Central memory CD8-positive, alpha-beta T cell (primary cell): Measurements from ENCODE around the gene ARID3A.
"Not testable (repeated sequence)": the region's sequence is repeated elsewhere in the genome, so short reads cannot be mapped to it uniquely, and the experiment has no call there.

Experiments
- ATAC-seq: fragments of 150-1000 bp; cut with Tn5 transposase; replicated peaks from 2 replicates; pipeline ENCODE4 v1.10.0; 2022; ENCODE audit warnings: mild to moderate bottlenecking, moderate FRiP score, moderate number of reproducible peaks; ENCODE audit not compliant: poor library complexity, severe bottlenecking; ENCODE audit errors: extremely low read depth
- DNase-seq, 2 donors: peaks; one replicate each; pipeline ENCODE4 v3.0.0; 2021; ENCODE audit warnings: low spot score in 2 of 2
- H3K27ac Mint-ChIP-seq: one replicate; pipeline ENCODE4 v1.8.0; 2022; ENCODE audit warnings: low read depth, mild to moderate bottlenecking, moderate library complexity, mixed read lengths
- H3K27me3 Mint-ChIP-seq: one replicate; pipeline ENCODE4 v1.8.0; 2022; ENCODE audit warnings: mixed read lengths
- H3K36me3 Mint-ChIP-seq: one replicate; pipeline ENCODE4 v1.8.0; 2022; ENCODE audit warnings: mild to moderate bottlenecking, moderate library complexity, mixed read lengths; ENCODE audit not compliant: insufficient read depth
- H3K4me1 Mint-ChIP-seq: one replicate; pipeline ENCODE4 v1.8.0; 2022; ENCODE audit warnings: mixed read lengths
- H3K4me3 Mint-ChIP-seq: one replicate; pipeline ENCODE4 v1.8.0; 2022; ENCODE audit warnings: mild to moderate bottlenecking, moderate library complexity, mixed read lengths
- H3K9me3 Mint-ChIP-seq: one replicate; pipeline ENCODE4 v1.8.0; 2022; ENCODE audit warnings: mixed read lengths

ARID3A gene

DNA sequence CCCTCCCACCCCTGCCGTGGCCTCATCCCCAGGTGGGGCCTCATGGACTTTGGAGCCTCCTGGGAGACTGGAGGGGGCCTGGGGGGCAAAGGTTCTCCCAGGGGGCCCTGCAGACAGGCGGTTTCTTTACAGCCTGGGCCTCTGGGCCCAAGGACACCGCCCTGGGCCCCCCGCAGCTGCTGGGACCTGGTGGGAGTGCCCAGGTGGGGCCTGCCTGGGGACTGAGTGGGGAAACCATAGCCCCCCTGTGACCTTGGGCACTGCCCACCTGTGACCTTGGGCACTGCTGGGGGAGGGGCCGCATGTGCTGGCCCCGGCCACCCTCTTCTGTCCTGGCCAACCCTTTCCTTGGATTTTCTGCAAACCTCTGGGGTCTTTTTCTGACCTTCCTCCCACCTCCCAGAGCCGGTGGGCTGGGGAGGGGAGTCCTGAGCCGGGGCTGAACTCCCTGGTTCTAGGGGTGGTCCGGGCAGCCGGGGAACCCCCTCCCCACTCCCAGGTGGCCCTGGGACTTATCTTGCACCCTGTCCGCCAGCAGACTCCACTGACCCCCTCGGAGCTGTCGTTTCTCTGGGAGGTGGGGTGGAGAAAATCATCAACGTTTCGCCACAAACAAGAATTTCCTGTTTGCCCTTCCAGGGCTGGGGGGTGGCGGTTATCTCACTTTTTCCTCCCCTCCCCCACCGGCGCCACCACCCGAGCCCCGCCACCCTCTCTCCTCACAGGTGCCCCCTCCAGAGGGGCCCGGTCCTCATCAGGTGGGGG, 27.0 kb downstream of the ARID3A start:
- ATAC-seq (peak; percentile 19), DNase-seq (no peak)
- peaks cover 2% of the 10 kb centered on the region for H3K36me3 Mint-ChIP-seq
- H3K9me3 Mint-ChIP-seq: no peaks in the 10 kb centered on the region
- H3K4me1 Mint-ChIP-seq: peaks cover 4% of the 10 kb centered on the region
- H3K27ac Mint-ChIP-seq: peak overlapping the region; percentile 57
- H3K27me3 Mint-ChIP-seq: no peaks in the 10 kb centered on the region
- H3K4me3 Mint-ChIP-seq: peak overlapping the region; percentile 79

DNA sequence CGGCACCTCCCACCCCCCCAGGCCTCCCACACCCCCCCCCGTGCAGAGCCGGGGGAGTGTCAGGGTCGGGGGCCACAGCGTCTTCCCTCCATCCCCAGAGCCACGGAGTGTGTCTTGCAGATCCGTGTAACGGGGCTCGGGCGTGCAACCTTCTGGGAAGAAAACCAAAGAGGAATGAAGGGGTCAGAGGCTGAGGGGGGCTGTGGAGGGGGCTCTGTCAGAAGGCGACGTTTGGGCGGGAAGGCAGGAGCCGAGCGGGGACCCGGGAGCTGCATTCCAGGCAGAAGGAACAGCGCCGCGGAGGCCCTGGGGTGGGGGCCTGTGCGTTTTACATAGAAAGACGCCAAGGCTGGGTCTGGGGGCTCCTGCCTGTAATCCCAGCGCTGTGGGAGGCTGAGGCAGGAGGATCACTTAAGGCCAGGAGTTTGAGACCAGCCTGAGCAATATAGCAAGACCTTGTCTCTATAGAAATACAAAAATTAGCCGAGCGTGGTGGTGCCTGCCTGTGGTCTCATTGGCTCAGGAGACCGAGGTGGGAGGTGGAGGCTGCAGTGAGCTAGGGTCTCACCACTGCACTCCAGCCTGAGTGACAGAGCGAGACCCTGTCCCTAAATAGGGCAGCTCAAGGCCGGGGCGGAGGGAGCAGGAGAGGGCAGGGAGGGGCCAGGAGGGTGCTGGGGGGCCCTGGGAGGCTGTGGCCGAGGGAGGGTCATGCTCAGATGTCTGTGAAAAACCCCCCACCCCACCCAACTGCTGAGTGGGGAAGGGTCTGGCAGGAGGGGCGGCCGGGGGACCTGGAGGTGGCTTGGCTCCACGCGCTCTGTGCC, 27.8 kb downstream of the ARID3A start:
- no peak for DNase-seq
- ATAC-seq: no peak
- Mint-ChIP-seq H3K27me3 (no peaks in the 10 kb centered on the region), H3K4me3 (peak overlapping the region; percentile 79), H3K4me1 (peaks cover 4% of the 10 kb centered on the region), H3K9me3 (no peaks in the 10 kb centered on the region), H3K27ac (peak overlapping the region; percentile 57), H3K36me3 (peaks cover 2% of the 10 kb centered on the region)

DNA sequence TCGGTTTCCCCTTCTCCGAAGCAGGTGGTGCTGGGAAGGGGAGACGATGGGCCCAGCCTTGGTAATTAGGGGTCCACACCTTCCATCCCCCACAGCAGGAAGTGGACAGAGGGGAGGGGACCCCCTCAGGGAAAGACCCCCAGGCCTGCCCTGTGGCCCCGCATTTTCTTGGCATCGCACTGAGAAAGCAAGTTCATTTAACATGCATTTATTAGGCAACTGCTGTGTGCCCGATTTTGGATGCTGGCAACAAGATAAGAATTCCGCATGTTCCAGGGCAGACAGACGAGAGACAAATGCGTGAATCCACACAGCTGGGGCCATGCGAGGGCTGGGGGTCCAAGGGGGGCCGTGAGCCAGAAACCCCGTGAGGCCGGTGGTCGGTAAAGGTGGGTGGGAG, 28.4 kb downstream of the ARID3A start:
- peaks cover 2% of the 10 kb centered on the region for H3K36me3 Mint-ChIP-seq
- ATAC-seq (no peak), DNase-seq (no peak)
- no peak overlapping the region for H3K4me3 Mint-ChIP-seq
- no peak overlapping the region for H3K27ac Mint-ChIP-seq
- H3K27me3 Mint-ChIP-seq: no peaks in the 10 kb centered on the region
- no peaks in the 10 kb centered on the region for H3K9me3 Mint-ChIP-seq
- H3K4me1 Mint-ChIP-seq: peaks cover 4% of the 10 kb centered on the region

DNA sequence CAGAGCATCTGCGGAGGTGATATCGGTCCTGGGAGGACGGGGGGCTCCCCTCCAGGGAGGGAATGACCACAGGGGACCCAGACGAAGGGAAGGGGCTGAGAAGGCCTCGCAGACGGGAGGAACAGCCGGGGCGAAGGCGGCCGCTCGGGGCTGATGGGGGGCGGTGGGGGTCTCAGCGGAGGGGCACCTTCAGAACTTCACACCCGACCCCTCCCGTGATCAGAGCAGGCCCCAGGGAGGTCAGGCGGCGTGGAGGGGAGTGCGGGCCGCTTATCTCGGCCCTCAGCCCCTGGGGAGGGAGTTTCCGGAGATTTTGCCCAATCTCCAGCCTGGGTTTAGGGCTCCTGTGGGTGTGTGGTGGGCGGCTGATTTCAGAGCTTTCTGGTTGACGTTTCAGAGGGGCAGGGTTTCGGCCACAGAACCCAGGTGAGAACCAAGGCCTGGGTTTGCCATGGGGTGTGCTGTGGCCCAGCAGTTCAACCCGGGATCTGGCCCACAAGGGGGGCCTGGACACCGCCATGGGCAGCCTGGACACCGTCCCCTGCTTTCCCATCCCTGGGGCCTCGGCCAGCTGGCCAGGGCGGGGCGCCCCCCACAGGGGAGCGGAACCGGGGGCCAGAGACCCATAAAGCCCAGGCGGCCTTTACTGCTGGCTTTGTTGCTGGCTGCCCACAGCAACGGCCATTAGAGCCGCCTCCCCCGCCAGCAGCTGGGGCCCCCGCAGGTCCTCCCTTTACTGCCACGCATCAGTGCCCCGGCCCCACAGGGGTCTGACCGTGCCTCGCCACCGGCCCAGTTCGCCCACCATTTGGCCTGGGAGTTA, 29.0 kb downstream of the ARID3A start:
- H3K4me3 Mint-ChIP-seq: no peak overlapping the region
- peaks cover 4% of the 10 kb centered on the region for H3K4me1 Mint-ChIP-seq
- DNase-seq (no peak), ATAC-seq (no peak)
- no peaks in the 10 kb centered on the region for H3K9me3 Mint-ChIP-seq
- no peaks in the 10 kb centered on the region for H3K27me3 Mint-ChIP-seq
- peaks cover 2% of the 10 kb centered on the region for H3K36me3 Mint-ChIP-seq
- H3K27ac Mint-ChIP-seq: no peak overlapping the region

DNA sequence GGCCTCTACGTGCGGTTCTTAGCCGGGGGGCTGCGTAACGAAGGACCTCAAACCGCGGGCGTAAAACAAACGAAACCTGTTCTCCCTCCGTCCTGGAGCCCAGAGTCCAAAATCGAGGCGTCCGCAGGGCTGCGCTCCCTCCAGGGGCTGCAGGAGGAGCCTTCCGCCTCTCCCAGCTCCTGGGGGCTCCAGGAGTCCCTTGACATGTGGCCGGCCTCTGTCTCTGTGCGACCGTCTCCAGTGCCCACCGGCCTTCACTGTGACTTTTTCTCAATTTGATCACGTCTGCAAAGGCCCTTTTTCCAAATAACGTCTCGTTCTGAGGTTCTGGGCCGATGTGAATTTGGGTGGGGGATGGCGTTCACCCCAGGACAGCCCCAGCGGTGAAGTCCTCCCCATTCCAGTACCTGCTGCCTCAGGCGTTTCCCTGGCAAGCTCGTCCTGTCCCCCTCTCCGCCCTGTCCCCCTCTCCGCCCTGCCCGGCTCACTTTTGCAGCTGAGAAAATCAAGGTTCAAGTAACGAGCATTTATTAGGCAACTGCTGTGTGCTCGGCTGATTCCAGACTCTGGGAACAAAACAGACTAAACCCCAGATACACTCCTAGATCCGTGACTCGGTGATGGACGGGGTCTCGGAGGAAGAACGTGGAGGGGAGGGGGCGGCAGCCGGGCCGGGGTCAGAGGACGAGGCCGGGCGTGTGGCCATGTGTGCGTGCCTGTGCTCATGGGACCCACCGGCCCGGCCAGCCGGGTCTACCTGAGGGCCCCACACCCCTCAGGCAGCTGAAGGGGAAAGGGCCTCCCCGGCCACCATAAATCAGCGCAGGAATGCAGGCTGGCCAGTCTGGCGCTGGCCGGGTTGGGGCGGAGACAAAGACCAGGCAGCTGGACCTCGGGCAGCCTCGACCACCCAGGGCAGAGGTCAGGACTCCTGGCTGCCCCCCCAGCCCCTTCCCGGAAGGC, 30.2 kb downstream of the ARID3A start:
- Mint-ChIP-seq H3K27ac (no peak overlapping the region), H3K36me3 (peaks cover 2% of the 10 kb centered on the region), H3K4me3 (no peak overlapping the region), H3K4me1 (peaks cover 4% of the 10 kb centered on the region), H3K9me3 (no peaks in the 10 kb centered on the region), H3K27me3 (no peaks in the 10 kb centered on the region)
- ATAC-seq (no peak), DNase-seq (no peak)

DNA sequence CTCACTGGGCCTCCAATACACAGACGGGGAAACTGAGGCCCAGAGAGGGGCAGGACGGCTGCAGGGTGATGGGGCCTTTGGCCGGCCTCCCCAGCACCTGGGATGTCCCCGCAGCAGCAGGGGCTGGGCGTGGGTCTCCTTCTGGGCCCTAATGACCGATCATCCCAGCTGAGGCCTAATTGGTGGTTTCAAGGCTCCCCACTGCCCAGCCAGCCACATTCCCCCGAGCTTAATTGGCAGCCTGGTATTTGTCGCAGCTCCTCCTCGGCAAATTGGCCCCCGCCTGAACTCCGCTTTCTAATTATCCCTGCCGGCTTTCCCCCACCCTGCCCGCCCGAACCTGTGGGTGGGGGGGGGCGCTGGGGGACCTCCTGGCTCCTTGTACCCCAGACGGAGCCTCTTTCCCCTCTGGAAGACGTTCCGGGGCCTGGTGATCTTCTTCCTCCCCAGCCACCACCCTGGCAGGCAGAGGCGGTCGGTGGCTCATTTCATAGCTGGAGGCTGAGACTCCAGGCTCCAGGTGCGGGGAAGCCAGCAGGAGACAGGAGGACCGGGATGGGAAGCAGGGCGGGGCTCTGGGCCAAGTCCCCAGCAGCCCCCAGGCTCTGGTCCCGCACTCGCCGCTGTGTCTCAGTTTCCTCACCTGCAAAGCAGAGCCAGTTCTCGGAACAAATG, 31.1 kb downstream of the ARID3A start:
- Mint-ChIP-seq H3K36me3 (peaks cover 2% of the 10 kb centered on the region), H3K27me3 (no peaks in the 10 kb centered on the region), H3K4me3 (no peak overlapping the region), H3K27ac (no peak overlapping the region), H3K9me3 (no peaks in the 10 kb centered on the region), H3K4me1 (peaks cover 4% of the 10 kb centered on the region)
- ATAC-seq (no peak), DNase-seq (no peak)

DNA sequence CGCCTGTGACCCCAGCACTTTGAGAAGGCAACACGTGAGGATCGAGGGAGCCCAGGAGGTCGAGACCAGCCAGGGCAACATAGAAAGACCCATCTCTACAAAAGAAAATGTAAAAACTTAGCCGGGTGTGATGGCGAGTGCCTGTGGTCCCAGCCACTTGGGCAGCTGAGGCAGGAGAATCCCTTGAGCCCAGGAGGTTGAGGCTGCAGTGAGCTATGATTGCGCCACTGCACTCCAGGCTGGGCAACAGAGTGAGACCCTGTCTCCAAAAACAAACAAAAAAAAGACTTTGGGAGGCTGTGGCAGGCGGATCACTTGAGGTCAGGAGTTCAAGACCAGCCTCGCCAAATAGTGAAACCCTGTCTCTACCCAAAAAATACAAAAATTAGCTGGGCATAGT, 31.7 kb downstream of the ARID3A start:
- not testable (repeated sequence) for ATAC-seq, H3K36me3 Mint-ChIP-seq, H3K27ac Mint-ChIP-seq, H3K27me3 Mint-ChIP-seq, H3K4me3 Mint-ChIP-seq, H3K9me3 Mint-ChIP-seq, DNase-seq, H3K4me1 Mint-ChIP-seq

DNA sequence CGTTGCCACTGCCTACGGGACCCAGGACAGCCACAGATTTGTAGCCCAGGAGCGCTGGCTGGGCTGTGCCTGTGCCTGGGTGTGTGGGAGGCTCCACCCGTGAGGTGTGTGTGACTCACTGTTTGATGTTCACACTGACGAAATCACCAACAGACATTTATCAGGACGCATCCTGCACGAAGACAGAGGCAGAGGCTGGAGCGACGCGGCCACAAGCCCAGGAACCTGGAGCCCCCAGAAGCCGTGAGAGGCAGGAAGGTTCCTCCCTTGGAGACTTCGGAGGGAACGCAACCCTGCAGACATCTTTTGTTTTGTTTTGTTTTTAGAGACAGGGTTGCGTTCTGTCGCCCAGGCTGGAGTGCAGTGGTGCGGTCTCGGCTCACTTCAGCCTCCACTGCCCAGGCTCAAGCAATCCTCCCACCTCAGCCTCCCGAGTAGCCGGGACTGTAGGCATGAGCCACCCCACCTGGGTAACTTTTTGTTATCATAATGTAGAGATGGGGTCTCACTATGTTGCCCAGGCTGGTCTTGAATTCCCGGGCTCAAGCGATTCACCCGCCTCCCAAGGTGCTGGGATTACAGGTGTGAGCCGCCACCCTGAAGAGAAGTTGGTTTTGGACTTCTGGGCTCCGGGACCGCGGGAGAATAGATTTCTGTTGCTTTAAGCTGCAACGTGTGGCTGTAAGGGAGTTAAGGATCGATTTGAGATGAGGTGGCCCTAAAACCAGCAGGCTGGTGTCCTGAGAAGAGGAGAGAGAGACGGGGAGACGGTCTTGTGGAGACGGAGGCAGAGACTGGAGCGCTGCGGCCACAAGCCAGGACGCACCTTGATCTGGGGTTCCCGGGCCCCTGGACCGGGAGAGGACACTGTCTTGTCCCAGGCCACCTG, 33.4 kb downstream of the ARID3A start:
- no peak for ATAC-seq
- DNase-seq: no peak
- Mint-ChIP-seq H3K36me3 (peaks cover 4% of the 10 kb centered on the region), H3K27ac (no peak overlapping the region), H3K9me3 (no peaks in the 10 kb centered on the region), H3K4me3 (no peak overlapping the region), H3K27me3 (no peaks in the 10 kb centered on the region), H3K4me1 (no peaks in the 10 kb centered on the region)

DNA sequence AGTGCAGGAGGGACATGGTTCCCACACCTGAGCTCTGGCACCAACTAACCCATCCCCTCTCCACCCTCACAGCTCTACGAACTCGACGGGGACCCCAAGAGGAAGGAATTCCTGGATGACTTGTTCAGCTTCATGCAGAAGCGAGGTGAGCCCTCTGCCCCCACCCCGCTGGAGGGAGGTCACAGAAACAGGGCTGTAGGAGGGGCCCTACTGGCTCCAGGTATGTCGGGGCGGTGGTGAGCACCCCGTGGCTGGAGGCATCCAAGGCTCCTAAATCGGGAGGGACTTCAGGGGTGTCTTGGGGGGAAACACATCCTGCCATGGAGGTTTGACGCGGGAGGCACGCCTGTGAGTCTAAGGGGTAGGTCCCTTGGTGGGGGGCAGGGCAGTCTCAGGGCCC, 34.2 kb downstream of the ARID3A start:
- Mint-ChIP-seq H3K4me1 (no peaks in the 10 kb centered on the region), H3K36me3 (peaks cover 4% of the 10 kb centered on the region), H3K27me3 (no peaks in the 10 kb centered on the region), H3K4me3 (no peak overlapping the region), H3K9me3 (no peaks in the 10 kb centered on the region), H3K27ac (no peak overlapping the region)
- no peak for ATAC-seq
- no peak for DNase-seq

DNA sequence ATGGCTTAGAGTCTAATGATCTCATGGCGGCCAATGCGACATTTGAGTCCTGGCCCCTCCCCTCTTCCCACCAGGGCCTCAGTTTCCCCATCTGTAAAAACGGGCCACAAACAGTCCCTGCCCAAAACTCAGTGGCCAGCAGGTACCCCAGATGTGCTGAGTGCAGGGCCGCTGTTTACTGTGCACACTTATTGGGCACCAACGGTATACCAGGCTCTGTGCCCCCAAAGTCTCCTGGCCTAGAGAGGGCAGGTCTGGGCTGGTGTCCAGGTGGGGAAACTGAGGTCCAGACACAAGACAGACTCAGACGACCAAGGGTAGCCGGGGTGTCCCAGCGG, 34.7 kb downstream of the ARID3A start:
- no peaks in the 10 kb centered on the region for H3K4me1 Mint-ChIP-seq
- H3K4me3 Mint-ChIP-seq: no peak overlapping the region
- no peak overlapping the region for H3K27ac Mint-ChIP-seq
- no peak for DNase-seq
- ATAC-seq: no peak
- peaks cover 4% of the 10 kb centered on the region for H3K36me3 Mint-ChIP-seq
- H3K9me3 Mint-ChIP-seq: no peaks in the 10 kb centered on the region
- H3K27me3 Mint-ChIP-seq: no peaks in the 10 kb centered on the region
